MM.1S (cell line): Measurements from ENCODE around the gene PRDM5.

ENCODE experiments used
- CTCF ChIP-seq: fragments of 300-600 bp; sonication (generic); IDR thresholded peaks from 2 replicates; pipeline ENCODE4 v1.5.1; 2016; ENCODE audit warnings: antibody characterized with exemption, low read length, mixed read lengths
- EZH2 ChIP-seq: fragments of 300-600 bp; sonication (generic); optimal IDR thresholded peaks from 2 replicates; pipeline ENCODE3; 2017; ENCODE audit warnings: low read depth, mild to moderate bottlenecking, antibody characterized with exemption, low read length, mixed read lengths

GRCh38 chr4:120688791-120689190 is 233.7 kb downstream of the PRDM5 start:
- TF ChIP-seq EZH2 (no peak), CTCF (no peak)
